Measurements from ENCODE around the gene SLC9A4.

DNA sequence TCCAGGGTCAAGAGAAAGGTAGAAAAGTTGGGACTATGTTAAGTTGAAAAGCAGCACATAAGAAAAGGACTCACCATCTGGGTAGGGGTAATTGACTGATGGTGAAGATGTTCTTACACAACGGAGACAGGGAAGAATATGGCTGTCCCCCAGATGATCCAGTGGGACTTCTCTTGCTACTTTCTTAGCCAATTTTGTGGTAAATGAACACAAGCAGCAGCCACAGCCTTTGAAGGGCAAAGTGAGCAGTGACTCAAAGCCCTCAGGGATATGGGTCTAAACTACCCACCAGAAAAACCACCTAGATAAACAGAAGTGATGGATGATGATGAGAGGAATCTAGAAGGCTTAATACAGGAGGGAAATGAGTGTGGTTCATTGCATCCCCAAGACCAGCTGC, 80.6 kb downstream of the SLC9A4 start:
- no peak for TF ChIP-seq CTCF (IDR thresholded peaks at IDR 0.05)
- TF ChIP-seq POLR2A (IDR thresholded peaks at IDR 0.05), result no peak
- TF ChIP-seq EP300 (IDR thresholded peaks at IDR 0.05), result no peak
